Activated T-cell treated with anti-CD3 and anti-CD28 coated beads, Interleukin-2, amount 50 U/mL, for 48 hours (primary cell): ENCODE results near the gene PGP.
A peak's percentile ranks its signal among the peaks of the same experiment; 100 is the strongest.
"Not testable (repeated sequence)": the region's sequence is repeated elsewhere in the genome, so short reads cannot be mapped to it uniquely, and the experiment has no call there.

Experiments used
- DNase-seq, 2 experiments: peaks; one replicate each; pipeline ENCODE4 v3.0.0-alpha.2; 2020

The PGP gene, protein sequence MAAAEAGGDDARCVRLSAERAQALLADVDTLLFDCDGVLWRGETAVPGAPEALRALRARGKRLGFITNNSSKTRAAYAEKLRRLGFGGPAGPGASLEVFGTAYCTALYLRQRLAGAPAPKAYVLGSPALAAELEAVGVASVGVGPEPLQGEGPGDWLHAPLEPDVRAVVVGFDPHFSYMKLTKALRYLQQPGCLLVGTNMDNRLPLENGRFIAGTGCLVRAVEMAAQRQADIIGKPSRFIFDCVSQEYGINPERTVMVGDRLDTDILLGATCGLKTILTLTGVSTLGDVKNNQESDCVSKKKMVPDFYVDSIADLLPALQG

DNA sequence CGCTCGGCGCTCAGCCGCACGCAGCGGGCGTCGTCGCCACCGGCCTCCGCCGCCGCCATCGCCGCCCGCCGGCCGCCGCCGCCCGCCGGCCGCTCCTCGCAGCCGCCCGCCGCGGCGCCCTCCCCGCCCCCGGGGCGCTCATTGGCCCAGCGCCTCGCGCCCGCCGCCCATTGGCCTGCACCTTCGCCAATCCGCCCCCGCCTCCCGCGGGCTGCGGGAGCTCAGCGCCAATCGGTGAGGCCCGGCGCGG, at the start of gene PGP:
PGP (minus strand) TSS at position 122 of the 250 bp plus-strand sequence; CDS start at position 59, 63 bp downstream.
- no peak for DNase-seq

DNA sequence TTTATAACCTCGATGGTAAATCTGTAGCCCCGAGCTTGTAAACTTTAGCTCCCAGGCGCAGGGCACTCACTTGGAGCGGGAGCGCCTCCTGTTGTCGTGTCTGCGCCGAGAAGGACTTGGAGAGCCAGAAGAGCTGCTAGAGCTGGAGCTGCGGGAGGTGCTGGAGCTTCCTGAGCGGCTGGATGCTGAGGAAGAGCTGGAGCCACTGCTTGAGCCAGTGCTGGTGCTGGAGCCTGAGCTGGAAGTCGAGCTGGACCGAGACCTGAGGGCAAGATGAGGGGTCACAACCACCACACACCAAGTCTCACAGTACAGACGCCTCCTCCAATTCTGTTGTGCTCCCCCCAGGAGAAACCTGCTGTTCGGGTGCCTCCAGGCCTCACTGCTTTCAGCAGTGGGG, 48.4 kb upstream of the PGP start:
- not testable (repeated sequence) for DNase-seq

DNA sequence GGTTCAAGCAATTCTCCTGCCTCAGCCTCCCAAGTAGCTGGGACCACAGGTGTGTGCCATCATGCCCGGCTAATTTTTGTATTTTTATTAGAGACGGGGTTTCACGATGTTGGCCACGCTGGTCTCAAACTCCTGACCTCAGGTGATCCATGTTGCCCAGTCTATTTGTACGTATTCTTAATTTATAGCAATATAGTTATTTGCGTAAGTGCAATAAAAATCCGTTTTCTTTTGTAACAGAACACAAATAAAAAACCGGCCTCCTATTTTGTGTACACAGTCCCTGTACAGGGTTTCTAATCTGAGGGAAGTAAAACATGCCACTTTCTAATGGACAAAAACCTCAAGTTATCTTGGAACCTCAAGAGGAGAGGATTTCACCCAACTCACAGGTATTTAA, 45.6 kb upstream of the PGP start:
- DNase-seq: no peak

DNA sequence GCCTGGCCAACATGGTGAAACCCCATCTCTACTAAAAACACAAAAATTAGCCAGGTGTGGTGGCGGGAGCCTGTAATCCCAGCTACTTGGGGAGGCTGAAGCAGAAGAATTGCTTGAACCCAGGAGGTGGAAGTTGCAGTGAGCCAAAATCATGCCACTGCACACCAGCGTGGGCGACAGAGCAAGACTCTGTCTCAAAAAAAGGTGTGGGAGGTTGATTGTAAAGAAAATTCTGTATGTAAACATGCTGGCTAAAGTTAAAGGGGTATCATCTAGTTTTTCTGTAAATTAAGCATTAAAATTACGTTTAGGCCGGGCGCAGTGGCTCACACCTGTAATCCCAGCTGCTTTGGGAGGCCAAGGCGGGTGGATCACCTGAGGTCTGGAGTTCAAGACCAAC, 43.9 kb upstream of the PGP start:
- not testable (repeated sequence) for DNase-seq

DNA sequence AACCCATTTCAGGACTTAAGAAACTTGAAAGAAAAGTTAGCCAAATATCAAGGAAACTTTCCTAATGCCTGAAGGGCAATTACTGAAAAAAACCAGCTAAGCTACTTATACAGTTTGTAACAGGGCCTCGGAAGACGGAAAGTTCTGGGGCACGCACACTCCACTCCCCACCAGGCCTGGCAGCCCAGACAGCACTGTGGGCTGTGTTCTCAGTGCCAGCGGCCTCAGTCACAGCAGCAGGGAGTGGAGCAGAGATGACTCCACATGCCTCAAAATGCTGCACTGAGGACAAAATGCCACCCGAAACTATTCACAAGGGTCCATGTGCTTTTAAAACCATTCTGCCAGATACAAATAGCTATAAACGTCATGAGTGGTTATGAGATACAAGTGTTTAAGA, 43.1 kb upstream of the PGP start:
- DNase-seq: no peak

DNA sequence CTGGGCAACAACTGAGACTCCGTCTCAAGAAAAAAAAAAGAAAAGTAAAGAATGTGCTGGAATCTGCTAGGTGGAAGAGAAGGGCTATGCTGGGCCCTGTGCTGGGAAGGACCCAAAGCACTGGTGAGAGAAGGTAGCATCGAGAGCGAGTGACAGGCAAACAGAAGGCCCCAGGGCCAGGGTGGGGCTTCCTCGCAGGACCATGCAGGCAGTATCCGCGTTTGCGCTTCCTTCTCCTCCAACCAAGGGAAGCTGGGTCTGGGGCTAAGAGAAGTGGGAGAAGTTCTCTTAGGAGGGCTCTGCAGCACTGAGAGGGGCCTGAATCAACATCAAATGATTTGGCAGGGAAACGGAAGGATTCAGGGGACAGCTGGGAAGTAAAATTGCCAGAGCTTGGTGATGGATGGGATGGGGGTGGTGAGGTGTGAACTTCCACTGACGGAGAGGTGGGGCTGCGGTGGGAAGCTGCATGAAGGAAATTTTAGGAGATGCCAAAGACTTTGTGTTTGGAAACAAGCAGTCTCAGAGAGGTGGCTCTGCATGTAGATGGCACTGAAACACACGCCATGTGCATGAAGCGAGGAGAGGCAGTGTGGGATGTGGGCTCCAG, 42.0 kb upstream of the PGP start:
- no peak for DNase-seq

DNA sequence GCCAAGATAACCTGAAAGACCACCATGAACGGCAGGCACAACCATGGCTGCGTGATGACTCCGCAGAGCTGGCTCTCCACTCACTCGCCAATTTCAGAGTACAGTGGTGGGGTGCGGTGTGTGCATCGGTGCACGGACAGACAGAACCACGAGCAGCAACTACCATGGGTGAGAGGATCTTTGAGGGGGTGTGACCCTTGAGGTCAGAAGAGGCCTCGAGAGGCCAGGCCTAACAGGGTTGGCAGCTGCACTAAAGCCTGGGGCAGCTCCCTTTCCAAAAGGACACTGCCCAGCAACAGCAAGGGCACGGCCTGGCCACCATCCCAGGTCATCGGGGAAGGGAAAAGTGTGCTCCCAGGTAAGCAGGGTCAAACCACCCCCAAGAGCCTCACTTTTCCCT, 38.7 kb upstream of the PGP start:
- no peak for DNase-seq

DNA sequence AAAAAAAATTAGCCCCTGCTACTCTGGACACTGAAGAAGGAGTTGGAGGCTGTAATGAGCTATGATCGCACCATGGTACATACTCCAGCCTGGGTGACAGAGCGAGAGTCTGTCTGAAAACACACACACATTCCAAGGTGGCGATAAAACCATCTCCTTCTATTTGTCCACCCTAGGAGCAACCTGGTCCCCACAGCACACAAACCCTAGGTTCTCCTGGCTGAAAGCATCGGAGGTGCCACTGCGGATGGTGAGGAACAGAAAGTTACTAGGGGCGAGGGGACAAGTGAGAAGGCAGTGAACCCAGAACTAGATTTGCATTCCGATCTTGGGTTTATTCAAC, 38.1 kb upstream of the PGP start:
- no peak for DNase-seq

DNA sequence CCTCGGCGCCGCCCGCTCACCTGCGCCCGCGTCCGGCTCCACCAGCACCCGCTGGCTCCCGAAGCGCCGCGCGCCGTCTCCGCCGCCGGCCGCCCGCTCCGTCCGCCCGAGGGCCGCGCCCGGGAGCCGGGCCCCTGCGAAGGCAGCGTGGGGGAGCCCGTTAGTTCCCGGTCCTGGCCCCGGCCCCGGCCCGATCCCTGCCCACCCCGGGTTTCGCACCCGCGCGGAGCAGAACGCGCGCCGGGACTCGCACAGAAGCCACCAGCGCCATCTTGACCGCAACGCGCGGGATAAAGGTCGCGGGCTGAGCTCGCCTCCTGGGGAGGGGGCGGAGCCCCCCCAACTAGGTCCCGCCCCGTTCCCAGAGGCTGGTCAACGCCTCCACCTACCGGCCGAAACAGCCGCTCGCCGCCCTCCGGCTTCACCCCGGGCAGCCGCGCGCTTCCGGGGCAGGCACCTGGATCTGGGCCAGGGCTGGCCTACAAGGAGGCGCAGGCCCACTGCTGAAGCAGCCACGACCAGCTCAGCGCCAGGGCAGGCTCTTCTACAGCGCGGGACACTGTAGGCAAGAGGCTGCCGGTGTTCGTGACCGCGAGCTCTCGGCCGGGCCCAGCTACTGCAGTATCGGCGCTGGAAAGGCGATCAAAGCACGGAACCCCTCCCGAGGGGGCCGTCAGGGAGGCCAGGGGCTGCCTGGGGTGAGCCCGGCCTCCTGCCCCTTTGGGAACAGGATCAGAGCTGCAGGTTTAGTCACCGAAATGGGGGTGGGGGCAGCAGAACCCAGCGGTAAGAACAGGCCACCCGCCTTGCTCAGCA, 36.9 kb upstream of the PGP start, which contains the start of gene ECI1:
ECI1 (minus strand) TSS at position 292 of the 816 bp plus-strand sequence; CDS start at position 271, 21 bp downstream.
- peak; percentile 90 to 93 for DNase-seq

DNA sequence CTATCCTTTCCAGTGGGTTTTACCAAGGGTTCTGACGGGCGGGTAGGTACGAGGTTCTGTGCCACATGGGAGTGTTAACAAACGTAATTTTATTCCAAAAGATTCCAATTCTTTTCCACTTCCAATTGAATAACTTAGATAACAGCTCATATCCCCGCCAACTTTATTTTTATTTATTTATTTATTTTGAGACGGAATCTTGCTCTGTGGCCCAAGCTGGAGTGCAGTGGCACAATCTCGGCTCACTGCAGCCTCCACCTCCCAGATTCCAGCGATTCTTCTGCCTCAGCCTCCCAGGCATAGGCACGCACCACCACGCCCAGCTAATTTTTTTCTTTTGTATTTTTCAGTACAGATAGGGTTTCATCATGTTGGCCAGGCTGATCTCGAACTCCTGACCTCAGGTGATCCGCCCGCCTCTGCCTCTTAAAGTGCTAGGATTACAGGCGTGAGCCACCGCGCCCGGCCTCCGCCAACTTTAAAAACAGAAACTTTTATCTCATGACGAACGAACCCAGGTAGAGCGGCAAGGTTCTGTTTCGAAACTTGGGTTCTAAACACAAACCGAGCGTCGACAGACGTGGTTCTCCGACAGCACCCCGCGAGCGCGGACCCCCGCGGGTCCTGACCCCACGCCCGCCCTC, 36.1 kb upstream of the PGP start:
- peak; percentile 65 to 66 for DNase-seq

DNA sequence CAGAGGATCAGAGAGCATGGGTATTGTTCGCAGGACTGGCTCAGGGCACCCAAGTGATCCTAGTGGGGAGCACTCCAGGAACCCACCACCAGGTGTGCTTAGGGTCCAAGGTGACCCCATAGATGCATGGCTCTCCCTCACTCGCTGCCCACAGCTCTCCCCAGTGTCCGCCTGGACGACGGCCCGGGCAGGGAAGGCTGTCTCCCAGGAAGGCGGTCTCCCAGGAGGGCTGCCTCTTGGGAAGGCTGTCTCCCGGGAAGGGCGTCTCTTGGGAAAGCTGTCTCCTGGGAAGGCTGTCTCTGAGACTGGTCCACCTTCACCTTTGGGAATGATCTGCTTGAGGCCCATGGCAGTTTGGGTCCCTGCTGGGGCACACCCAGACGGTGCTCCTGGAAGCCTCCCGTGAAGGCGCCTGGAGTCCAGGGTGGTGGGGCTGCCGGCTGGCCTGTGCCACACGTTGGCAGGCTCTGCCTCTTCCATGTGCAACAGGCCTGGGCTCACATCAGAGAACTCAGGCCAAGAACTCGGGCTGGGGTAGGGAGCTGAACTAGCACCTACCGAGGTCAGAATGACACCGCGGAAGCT, 31.8 kb upstream of the PGP start:
- DNase-seq: no peak

DNA sequence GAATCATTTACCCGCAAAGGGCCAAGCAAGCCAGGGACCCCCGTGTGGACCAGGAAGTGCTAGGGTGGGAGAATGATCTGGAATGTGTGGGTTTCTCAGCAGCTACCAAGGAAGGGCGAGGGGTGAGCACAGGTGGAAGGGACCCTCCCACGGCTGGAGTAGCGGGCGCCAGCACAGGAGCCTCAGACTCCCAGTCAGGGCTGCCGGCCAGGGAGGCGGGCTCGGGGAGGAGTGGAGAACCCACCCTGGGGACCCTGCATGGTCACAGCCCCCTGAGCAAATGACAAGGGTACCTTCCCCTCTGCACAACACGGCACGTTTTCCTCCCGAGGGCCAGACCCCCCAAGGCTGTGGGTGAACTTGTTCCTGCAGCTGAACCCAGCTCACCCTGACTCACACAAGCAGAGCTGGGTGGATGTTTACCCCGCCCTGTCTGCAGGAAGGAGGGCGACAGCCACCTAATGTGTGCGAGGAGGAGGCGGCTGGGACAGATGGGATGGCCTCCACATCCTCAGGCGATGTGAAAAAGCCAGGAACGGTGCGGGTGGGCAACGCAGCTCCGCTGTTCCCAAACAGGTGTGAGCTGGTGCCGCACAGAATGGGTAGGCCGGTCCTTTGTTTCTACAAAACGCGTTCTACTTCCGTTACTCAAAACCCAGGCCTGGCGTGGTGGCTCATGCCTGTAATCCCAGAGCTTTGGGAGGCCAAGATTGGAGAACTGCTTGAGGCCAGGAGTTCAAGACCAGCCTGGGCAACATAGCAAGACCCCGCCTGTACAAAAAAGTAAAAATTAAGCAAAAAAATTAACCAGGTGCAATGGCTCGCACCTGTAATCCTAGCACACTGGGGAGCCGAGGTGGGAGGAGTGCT, 30.5 kb upstream of the PGP start:
- DNase-seq: no peak

DNA sequence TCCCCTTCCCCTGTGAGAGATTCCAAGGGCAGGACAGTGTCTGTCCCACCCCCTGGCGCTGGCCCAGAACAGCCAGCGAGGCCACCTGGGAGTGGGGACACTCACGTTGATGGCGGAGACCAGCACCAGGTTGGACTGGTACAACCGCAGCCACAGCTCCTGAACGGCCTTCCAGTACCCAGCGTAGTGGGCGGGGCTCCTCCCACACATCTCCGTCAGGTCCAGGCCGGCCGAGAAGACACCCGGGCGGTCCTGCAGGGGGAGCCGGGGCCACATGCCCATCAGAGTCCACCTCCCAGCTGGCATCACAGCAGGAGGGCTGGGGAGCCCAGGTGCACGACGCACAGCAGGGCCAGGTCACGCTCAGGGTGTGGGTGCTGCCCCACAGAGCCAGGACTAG, 29.7 kb upstream of the PGP start:
- DNase-seq: no peak

DNA sequence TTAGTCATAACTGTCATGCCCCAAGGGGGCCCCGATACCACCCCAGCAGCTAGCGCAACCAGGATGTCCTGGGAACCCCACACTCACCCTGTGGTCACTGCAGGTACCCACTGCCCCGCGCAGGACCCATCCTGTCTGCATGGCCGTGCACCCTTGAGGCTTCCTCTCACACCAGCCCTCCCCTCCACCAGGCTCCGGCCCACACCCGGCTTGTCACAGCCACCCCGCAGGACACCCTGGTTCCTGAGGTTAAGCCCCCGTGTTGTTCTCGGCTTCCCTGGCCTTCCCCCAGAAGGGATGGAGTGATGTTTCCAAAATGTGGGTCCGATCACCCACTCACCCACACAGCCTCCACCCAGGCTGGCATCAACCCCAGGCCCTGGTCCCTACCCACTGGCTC, 29.1 kb upstream of the PGP start:
- no peak for DNase-seq

DNA sequence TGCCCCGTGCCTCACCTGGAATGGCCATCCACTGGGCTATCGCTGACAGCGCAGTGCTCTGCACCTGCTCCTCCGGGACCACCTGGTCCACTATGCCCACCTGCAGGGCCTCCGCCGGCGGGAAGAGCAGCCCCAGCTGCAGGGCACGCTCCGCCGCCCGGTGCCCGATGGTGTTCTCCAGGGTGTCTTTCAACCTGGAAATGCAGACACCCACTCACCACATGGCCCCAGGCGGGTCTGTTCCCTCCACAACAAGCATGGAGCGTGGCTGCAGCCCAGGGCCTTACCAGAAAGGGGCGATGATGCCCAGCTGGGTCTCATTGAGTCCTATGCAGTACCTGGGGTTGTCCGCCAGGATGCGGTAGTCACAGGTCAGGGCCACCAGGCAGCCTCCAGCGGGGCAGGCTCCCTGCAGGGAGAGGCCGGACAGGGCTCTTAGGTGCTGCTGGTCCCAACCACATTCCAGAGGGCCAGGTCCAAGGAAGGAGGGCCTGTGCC, 28.4 kb upstream of the PGP start:
- no peak for DNase-seq

DNA sequence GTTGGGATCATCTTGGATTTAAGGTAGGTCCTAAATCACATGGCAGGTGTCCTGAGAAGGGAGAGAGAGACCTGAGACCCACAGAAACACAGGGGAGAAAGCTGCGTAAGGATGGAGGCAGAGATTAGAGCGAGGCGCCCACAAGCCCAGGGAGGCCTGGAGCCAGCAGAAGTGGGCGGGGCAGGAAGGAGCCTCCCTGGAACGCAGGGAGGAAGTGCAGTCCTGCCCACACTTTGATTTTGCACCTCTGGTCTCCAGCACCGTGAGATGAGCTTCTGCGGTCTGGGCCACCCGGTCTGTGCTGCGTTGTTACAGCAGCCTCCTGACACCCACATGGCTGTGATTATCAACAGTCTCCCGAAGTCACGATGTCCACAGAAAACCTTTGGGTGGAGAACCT, 28.0 kb upstream of the PGP start:
- no peak for DNase-seq

DNA sequence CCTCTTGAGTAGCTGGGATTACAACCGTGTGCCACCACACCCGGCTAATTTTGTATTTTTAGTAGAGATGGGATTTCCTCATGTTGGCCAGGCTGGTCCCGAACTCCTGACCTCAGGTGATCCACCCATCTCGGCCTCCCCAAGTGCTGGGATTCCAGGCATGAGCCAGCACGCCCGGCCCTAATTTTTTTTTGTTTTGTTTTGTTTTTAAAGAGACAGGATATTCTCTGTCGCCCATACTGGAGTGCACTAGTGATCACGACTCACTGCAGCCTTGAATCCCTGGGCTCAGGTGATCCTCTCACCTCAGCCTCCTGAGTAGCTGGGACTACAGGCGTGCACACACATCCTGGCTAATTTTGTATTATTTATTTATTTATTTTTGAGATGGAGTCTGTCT, 25.7 kb upstream of the PGP start:
- DNase-seq: not testable (repeated sequence)

DNA sequence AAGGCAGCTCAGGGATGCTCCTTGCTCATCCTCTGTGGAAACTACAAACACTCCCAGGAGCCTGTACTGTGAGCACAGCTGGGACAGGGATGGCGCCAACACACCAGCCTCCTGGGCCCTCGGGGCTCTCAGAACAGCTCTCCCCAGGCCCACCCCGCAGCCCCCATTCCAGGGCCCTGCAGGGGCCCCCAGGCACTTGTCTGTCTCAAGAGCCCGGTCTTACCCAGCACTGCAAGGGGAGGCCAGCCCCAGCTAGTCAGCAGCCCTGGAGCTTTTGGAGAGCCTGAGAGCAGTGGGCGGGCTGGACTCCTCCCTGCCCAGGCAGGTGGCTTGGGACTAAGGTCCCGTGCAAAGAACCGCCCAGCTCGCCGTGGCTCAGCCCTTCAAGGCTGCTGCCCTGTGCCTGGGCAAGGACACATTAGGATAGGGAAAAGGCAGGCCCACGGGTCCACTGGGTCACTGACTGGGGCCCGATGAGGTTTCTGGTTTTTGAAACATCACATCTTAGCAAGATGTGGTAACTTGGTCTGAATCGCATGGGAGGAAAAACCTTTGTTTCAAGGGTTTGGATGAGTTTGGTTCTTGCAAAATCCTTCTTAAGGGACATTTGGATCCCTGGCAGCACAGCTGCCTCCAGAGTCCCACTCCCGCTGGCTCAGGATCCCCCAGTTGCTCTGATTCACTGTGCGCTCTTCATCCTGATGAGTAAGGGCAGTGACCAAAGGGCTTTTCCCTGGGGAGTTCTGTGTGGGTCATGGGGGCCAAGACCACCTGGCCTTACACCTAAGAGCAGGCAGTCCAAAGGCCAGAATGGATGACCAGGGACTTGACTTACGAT, 24.4 kb upstream of the PGP start:
- DNase-seq: no peak

DNA sequence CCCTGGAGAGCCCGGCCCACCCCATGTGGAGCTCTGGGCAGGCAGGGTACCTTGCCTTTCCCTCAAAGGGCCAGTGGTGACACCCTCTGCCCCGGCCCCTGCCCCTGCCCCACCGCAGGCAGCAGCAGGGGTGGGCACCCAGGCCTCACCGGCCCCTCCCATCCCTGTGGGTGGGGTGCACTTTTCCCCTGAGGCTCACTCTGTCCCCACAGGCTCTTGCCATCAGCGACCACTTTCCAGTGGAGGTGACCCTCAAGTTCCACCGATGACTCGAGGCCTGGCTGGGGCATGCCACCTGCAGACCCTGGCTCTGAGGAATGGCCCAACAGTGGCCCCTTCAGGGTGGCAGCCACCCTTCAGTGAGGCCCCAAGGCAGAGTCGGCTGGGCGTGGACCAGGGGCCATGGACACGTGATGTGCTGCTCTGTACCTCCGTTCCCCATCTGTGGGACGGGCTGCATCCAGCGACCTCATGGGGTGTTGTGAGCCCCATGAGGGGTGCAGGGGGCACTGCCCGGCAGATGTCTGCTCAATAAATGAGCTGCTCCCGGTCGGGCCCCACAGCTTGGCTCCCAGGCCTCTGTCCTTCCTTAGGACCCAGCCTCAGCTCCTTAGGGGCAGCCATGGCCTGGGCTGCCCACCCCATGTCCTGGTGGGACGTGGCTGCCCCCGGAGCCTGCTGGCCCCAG, 23.7 kb upstream of the PGP start:
- DNase-seq: no peak

DNA sequence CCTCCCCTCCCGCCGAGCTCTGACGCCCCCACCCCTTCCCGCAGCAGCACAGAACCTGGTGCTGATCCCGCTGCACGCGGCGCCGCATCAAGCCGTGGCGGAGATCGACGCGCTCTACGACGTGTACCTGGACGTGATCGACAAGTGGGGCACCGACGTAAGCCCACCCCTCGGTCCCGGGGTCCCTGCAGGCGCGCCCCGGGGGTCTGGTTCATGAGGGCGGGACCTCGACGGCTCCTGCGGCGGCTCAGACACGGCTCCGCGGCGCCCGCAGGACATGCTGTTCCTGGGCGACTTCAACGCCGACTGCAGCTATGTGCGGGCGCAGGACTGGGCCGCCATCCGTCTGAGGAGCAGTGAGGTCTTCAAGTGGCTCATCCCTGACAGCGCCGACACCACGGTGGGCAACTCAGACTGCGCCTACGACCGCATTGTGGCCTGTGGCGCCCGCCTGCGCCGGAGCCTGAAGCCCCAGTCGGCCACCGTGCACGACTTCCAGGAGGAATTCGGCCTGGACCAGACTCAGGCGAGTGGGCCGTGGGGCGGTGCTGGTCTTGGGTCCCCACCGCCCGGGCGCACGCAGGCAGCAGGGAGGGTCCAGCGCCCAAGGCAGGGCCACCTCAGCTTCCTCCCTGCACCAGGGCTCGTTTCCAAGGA, 23.0 kb upstream of the PGP start:
- DNase-seq: no peak
